22Rv1 (cell line): ENCODE results near the gene RBM10.

Experiments
- ZFX ChIP-seq: fragments of 450-650 bp; IDR thresholded peaks from 2 replicates; pipeline ENCODE4 v1.6.1; 2017; ENCODE audit warnings: antibody characterized with exemption, borderline replicate concordance
- TF ChIP-seq, protein P1 (sequence below): fragments of 450-650 bp; IDR thresholded peaks from 2 replicates; pipeline ENCODE4 v1.5.1; 2017; ENCODE audit warnings: mild to moderate bottlenecking

DNA sequence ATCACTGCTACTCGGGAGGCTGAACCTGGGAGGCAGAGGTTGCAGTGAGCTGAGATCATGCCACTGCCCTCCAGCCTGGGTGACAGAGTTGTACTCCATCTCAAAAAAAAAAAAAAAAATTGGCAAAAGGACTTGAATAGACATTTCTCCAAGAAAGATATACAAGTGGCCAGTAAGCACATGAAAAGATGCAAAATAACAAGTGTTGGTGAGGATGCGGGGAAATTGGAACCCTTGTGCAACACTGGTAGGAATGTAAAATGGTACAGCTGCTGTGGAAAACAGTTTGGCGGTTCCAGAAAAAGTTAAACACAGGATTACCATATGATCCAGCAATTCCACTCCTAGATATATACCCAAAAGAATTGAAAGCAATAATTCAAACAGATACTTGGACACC lies 19.4 kb downstream of the RBM10 start:
- TF ChIP-seq, protein P1, sequence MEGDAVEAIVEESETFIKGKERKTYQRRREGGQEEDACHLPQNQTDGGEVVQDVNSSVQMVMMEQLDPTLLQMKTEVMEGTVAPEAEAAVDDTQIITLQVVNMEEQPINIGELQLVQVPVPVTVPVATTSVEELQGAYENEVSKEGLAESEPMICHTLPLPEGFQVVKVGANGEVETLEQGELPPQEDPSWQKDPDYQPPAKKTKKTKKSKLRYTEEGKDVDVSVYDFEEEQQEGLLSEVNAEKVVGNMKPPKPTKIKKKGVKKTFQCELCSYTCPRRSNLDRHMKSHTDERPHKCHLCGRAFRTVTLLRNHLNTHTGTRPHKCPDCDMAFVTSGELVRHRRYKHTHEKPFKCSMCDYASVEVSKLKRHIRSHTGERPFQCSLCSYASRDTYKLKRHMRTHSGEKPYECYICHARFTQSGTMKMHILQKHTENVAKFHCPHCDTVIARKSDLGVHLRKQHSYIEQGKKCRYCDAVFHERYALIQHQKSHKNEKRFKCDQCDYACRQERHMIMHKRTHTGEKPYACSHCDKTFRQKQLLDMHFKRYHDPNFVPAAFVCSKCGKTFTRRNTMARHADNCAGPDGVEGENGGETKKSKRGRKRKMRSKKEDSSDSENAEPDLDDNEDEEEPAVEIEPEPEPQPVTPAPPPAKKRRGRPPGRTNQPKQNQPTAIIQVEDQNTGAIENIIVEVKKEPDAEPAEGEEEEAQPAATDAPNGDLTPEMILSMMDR, result no peak
- TF ChIP-seq ZFX, result no peak
